22Rv1 (cell line): ENCODE results near the gene WNK2.

Experiments
- CTCF ChIP-seq: fragments of 450-650 bp; IDR thresholded peaks from 2 replicates; pipeline ENCODE4 v1.5.1; 2017; ENCODE audit warnings: mild to moderate bottlenecking
- ZFX ChIP-seq: fragments of 450-650 bp; IDR thresholded peaks from 2 replicates; pipeline ENCODE4 v1.6.1; 2017; ENCODE audit warnings: antibody characterized with exemption, borderline replicate concordance

- TF ChIP-seq CTCF (no peak), ZFX (no peak)
Observed at GRCh38 chr9:93318480-93318879, 134.5 kb downstream of the WNK2 start.
